Stimulated activated CD8-positive, alpha-beta memory T cell treated with anti-CD3 and anti-CD28 coated beads, Interleukin-12 subunit alpha, Interleukin-12 subunit beta, amount 100 ng/mL, for 1 hour (primary cell): ENCODE data around the gene C1QC.

Source experiments
- DNase-seq: peaks from one replicate; pipeline ENCODE4 v3.0.0-alpha.2; 2020; ENCODE audit warnings: low read depth

The C1QC gene

GRCh38 chr1:22643381-22643780, at the start of gene C1QC:
Gene C1QC, plus strand, starts transcription at chr1:22643633. Its CDS starts 391 bp downstream, at chr1:22644024.
- DNase-seq, result no peak

GRCh38 chr1:22594396-22594795, 49.0 kb upstream of the C1QC start:
- no peak for DNase-seq

- no peak for DNase-seq
These were observed 48.3 kb upstream of the C1QC start for GRCh38 chr1:22595108-22595507.

- no peak for DNase-seq
These were observed 46.0 kb upstream of the C1QC start for GRCh38 chr1:22597301-22597965.

GRCh38 chr1:22597996-22598395, 45.4 kb upstream of the C1QC start:
- DNase-seq, result no peak

- DNase-seq, result no peak
These were observed 44.7 kb upstream of the C1QC start for GRCh38 chr1:22598736-22599135.

- no peak for DNase-seq
These were observed 43.2 kb upstream of the C1QC start for GRCh38 chr1:22600071-22600816.

- no peak for DNase-seq
These were observed 42.4 kb upstream of the C1QC start for GRCh38 chr1:22600817-22601605.

- no peak for DNase-seq
These were observed 41.8 kb upstream of the C1QC start for GRCh38 chr1:22601610-22602009.

GRCh38 chr1:22602060-22602740, 41.2 kb upstream of the C1QC start:
- no peak for DNase-seq

GRCh38 chr1:22606161-22606560, 37.3 kb upstream of the C1QC start:
- no peak for DNase-seq

GRCh38 chr1:22607154-22607553, 36.3 kb upstream of the C1QC start:
- DNase-seq, result no peak

GRCh38 chr1:22608361-22608760, 35.1 kb upstream of the C1QC start:
- no peak for DNase-seq

- no peak for DNase-seq
These were observed 34.1 kb upstream of the C1QC start for GRCh38 chr1:22609291-22609690.

GRCh38 chr1:22611530-22611947, 31.9 kb upstream of the C1QC start:
- DNase-seq, result no peak

- no peak for DNase-seq
These were observed 30.5 kb upstream of the C1QC start for GRCh38 chr1:22612671-22613571.

GRCh38 chr1:22613572-22613918, 29.9 kb upstream of the C1QC start:
- DNase-seq, result no peak

GRCh38 chr1:22613951-22614350, 29.5 kb upstream of the C1QC start:
- no peak for DNase-seq

- no peak for DNase-seq
These were observed 27.5 kb upstream of the C1QC start for GRCh38 chr1:22615886-22616285.

- no peak for DNase-seq
These were observed 26.9 kb upstream of the C1QC start for GRCh38 chr1:22616571-22616970.

GRCh38 chr1:22618056-22618455, 25.4 kb upstream of the C1QC start:
- DNase-seq, result no peak
